ENCODE results near the gene GUCA2A.
"Not testable (repeated sequence)": the region's sequence is repeated elsewhere in the genome, so short reads cannot be mapped to it uniquely, and the experiment has no call there.

The GUCA2A gene, protein sequence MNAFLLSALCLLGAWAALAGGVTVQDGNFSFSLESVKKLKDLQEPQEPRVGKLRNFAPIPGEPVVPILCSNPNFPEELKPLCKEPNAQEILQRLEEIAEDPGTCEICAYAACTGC

GRCh38 chr1:42164551-42165420 is at the start of gene GUCA2A:
Gene GUCA2A (minus strand): TSS chr1:42164745. CDS start chr1:42164712, 33 bp downstream.
- no peak for DNase-seq

GRCh38 chr1:42211224-42211623 is 46.7 kb upstream of the GUCA2A start:
- no peak for DNase-seq

GRCh38 chr1:42210421-42211133 is 46.0 kb upstream of the GUCA2A start:
- peak; percentile 17 for DNase-seq

DNA sequence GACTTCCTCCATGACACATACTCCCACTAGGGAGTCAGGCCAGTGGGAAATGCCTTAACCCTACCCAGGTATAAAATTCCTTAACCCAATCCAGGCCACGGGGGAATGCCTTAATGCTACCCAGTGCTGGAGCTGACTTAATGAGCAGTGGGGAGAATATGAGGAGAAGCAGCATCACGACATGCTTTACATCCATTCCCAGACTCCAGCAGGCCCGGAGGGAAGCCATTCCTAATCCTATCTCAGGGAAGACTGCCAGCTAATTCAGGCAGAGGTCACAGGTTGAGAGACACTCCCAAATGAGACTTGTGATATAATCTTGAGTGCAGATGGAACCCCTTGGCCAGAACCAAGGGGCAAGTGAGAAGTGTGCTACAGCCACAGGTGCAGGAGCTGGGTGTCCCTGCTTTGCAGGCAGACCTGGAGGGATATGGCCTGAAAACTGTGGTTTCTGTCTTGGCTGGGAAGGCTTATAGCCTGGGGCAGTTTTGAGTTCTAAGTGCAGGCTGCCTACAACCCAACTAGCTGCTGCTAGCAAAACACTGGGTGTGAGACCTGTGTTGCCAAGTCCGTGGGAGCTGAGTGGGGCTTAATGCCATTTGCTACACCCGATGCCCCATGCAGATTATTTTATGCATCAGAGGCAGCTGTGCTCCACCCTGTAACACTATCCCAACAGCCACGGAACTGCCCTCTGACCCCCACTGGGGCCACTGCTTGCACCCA is 45.1 kb upstream of the GUCA2A start:
- DNase-seq, result peak; percentile 89

DNA sequence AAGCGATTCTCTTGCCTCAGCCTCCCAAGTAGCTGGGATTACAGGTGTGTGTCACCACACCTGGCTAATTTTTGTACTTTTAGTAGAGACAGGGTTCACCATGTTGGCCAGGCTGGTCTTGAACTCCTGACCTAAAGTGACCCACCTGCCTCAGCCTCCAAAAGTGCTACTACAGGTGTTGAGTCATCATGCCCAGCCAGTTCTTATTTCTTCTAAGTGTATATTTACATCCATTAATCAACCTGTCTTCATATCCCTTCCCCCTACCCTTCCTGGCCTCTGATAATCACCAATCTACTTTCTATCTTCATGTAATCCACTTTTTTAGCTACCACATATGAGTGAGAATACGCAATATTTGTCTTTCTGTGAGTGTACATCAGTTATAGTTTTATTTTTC is 42.4 kb upstream of the GUCA2A start:
- DNase-seq, result not testable (repeated sequence)

DNA sequence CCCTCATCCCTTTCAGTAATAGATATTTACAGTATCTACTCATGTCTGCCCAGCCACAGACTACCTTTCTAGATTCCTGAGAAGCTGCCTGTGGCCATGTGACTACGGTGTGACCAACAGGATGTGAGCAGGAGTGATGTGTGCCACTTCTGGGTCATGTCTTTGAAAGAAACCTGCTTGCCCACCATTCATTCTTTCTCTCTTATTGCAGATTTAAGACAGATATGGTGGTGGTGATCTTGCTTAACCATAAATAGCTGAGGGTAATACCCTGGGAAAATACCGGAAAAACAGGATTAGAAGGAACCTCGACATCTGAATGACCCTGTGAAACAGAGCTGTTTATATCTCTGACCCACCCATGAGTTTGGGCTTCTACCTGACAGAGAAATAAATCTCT is 41.6 kb upstream of the GUCA2A start:
- no peak for DNase-seq

DNA sequence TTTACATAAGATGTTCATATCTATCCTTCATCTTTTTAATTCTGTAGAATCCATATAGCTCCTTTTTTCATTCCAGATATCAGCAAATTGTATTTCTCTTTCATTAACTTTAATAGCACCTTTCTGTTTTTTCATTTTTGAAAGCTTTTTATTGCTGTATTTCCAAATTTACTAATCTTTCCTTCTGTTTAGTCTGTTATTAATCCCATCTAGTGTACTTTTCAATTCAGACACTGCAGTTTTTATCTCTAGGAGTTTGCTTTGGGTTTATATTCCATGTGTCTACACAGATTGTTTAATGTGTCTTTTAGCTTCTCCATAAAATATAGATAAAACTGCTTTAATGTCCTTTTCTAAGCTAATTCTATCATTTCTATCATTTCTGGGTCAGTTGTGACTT is 37.4 kb upstream of the GUCA2A start:
- DNase-seq, result no peak

- DNase-seq, result no peak
Observed at GRCh38 chr1:42198251-42198650, 33.7 kb upstream of the GUCA2A start.

DNA sequence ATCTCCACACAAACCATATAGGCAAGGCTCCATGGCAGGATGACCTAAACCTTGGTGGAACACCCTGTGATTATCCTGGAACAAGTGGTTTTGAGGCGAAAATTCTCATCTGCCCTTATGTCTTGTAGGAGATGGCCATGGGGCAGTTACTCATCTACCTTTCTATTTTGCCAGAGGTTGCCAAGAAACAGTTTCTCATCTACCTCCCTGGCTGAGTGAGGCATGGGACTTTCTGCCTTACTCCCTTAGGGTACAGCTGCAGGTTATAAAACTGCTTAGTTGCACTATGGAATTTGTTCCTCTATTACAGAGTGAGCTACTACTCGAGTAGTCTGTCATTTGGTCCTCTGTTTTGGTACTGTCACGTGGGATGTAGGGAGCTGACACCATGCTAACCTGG is 31.3 kb upstream of the GUCA2A start:
- no peak for DNase-seq

DNA sequence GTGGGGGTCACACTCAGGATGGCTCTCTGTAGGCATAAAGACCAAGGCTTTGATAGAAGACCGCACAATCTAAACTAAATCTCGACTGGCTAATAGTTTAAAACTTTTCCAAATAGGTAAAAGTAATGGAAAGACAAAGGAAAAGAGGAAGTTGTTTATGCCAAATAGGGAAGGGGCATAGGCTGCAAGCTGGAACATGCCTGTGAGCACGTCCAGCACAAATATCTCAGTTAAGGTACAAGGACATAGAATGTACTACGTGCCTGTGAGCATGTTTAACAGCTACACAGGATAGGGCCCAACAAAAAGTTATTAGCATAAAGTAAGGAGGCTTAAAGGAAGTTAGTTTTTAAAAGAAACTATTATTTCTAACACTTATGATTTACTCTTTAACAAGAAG is 27.6 kb upstream of the GUCA2A start:
- DNase-seq, result no peak

GRCh38 chr1:42191319-42191718 is 26.8 kb upstream of the GUCA2A start:
- no peak for DNase-seq

- no peak for DNase-seq
Observed at GRCh38 chr1:42189931-42190853, 25.6 kb upstream of the GUCA2A start.

DNA sequence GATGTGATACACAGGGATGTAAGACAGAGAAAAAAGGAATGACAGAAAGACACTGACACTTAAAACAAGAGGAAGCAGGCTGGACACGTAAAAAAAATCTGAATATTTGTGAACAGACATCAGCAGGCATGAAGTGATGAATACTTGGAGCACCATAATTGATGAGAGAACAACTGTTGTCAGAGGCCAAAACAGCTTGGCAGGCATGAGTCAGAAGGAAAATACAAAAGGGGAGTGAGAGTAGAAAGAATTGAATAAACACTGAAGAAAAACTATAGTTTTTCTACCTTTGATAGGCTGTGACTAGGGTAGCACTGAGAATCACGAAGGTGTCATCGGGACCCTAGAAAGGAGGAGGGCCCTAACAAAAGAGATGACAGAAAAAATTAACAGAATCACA is 21.6 kb upstream of the GUCA2A start:
- DNase-seq, result no peak

GRCh38 chr1:42184616-42185015 is 20.1 kb upstream of the GUCA2A start:
- no peak for DNase-seq

GRCh38 chr1:42183957-42184268 is 19.4 kb upstream of the GUCA2A start:
- no peak for DNase-seq

GRCh38 chr1:42183210-42183956 is 18.8 kb upstream of the GUCA2A start:
- DNase-seq, result no peak

- no peak for DNase-seq
Observed at GRCh38 chr1:42181687-42182086, 17.1 kb upstream of the GUCA2A start.

GRCh38 chr1:42179900-42180329 is 15.4 kb upstream of the GUCA2A start:
- no peak for DNase-seq

DNA sequence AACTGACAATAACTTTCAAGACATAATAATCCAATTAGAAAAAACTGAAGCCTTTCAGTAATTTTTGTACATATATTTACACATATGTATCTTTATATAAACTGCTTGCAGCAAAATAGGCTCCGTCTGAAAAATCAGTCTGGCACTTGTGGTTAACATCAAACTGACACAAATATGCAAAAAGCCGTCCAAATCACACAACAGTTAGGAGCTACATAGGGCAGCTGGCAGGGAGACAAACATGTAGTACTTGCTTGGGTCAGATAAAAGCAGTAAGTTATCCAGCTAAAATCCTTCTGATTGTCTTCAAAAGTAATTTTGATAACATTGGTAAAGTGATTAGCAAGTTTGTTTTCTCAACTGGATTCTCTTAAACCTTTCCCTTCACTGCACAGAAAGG is 14.7 kb upstream of the GUCA2A start:
- DNase-seq, result no peak

DNA sequence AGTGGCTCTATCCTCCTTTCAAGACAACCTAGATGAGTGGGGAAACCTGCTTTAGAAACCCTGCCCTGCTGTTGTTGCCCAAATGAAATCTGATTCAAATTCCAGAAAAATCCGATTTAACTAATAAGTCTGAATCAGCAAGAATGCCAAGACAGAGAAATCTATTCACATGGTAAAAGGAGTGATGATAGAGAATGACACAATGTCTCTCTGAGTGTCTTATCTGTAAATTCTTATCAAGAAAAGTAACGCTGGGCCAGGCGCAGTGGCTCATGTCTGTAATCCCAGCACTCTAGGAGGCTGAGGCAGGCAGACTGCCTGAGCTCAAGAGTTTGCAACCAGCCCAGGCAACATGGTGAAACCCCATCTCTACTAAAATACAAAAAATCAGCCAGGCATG is 13.7 kb upstream of the GUCA2A start:
- DNase-seq, result no peak

- DNase-seq, result no peak
Observed at GRCh38 chr1:42177541-42177981, 13.0 kb upstream of the GUCA2A start.
